NB4 (cell line): ENCODE results near the gene CIPC.

ENCODE experiments used
- DNase-seq: peaks from one replicate; pipeline ENCODE4 v3.0.0; 2010; ENCODE audit warnings: low read depth
- H3K4me3 ChIP-seq: one replicate; pipeline ENCODE4 v1.5.1; 2011; ENCODE audit warnings: mild to moderate bottlenecking, low read depth, low read length, moderate library complexity
- MAX ChIP-seq: IDR thresholded peaks from 2 replicates; pipeline ENCODE4 v1.6.1; 2011; ENCODE audit warnings: low read depth, low read length
- MYC ChIP-seq: IDR thresholded peaks from 2 replicates; pipeline ENCODE4 v1.6.1; 2011; ENCODE audit warnings: low read depth, low read length
- POLR2A ChIP-seq: IDR thresholded peaks from 2 replicates; pipeline ENCODE4 v1.6.1; 2011; ENCODE audit warnings: mild to moderate bottlenecking; ENCODE audit not compliant: insufficient read length; ENCODE audit errors: extremely low read depth
- TF ChIP-seq, protein P1 (sequence below): IDR thresholded peaks from one replicate; pipeline ENCODE4 v1.5.1; 2012; ENCODE audit warnings: low read depth, low read length

The CIPC gene

DNA sequence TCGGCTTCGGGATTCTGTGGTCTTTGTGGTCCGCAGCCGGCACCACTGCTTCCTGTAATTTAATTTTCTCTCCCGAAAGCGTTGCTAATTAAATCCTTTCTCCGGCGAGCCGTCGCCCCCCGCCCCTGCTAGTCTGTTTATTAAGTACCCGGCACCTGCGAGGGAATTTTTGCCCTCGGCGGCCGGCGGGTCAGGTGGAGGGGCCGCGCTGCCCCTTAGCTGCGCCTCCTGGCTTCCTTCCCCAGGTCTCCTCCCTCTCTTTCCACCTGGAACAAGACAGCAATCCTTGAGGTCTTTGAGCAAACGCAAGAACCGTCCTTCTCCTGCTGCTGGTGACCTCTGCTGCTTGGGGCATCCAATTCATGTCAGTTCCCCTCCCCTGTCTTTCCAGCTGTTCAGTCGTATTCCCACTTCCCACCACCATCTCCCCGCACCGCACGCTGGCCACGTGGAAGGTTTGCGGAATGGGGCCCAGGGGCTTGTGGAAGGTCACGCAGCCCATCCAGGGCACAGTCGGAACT, 27.3 kb downstream of the CIPC start:
- DNase-seq: no peak
- no peak overlapping the region for H3K4me3 ChIP-seq
- TF ChIP-seq MYC (no peak), POLR2A (no peak)
- TF ChIP-seq, protein P1, sequence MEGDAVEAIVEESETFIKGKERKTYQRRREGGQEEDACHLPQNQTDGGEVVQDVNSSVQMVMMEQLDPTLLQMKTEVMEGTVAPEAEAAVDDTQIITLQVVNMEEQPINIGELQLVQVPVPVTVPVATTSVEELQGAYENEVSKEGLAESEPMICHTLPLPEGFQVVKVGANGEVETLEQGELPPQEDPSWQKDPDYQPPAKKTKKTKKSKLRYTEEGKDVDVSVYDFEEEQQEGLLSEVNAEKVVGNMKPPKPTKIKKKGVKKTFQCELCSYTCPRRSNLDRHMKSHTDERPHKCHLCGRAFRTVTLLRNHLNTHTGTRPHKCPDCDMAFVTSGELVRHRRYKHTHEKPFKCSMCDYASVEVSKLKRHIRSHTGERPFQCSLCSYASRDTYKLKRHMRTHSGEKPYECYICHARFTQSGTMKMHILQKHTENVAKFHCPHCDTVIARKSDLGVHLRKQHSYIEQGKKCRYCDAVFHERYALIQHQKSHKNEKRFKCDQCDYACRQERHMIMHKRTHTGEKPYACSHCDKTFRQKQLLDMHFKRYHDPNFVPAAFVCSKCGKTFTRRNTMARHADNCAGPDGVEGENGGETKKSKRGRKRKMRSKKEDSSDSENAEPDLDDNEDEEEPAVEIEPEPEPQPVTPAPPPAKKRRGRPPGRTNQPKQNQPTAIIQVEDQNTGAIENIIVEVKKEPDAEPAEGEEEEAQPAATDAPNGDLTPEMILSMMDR: no peak

- TF ChIP-seq, protein P1: no peak
- no peak for TF ChIP-seq MYC
- TF ChIP-seq POLR2A: no peak
- no peak overlapping the region for H3K4me3 ChIP-seq
Observed at GRCh38 chr14:77125823-77126325, 27.8 kb downstream of the CIPC start.

DNA sequence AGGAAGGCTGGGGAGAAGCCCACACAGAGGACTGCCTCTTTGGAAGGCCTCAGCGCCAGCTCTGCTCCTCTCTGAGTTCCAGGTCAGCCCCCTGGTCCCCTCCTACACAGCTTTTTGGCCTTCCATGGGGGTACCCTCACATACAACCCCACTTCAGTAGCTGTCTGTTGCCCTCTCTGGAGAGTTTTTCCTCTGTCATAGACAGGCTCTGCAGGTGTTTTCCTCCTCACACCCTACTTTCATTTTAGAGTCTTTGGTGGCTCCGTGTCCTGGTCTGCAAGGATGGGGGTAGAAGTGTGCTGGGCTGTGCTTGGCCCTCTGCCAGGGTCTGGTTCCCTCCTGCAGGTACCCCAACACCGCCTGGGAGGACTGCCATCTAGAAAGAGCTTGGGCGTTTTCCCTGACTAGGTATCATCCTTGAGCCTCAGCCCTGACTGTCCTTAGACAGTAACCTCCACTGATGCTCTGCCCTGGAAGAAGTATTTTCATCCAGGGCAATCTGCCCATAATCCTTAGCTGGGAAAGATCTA, 28.5 kb downstream of the CIPC start:
- TF ChIP-seq, protein P1: no peak
- TF ChIP-seq MAX: no peak
- DNase-seq: no peak
- H3K4me3 ChIP-seq: no peak overlapping the region

More at GRCh38 chr14:77125823-77126325, 27.8 kb downstream of the CIPC start:
- DNase-seq: no peak

GRCh38 chr14:77128414-77128891, 30.4 kb downstream of the CIPC start:
- H3K4me3 ChIP-seq: no peak overlapping the region
- DNase-seq: no peak
- TF ChIP-seq MYC (no peak), POLR2A (no peak), MAX (no peak)
- TF ChIP-seq, protein P1: no peak

DNA sequence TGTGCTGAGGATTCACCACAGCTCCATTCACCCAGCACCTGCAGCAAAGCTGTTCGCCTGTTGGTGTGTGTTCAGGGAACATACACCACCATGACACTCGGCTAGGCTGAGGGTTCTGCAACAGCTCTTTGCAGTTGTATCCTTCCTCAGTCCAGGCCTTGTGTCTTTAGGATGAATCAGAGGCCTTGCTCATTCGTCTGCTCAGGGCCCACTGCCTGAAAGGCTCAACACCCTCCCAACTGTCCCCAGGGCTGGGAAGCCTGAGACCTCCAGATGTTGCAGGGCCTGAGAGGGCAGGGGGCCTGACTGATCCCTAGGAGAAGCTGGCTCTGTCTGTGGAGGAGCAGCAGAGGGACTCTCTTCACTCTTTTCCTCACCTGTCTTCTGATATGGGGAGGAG, 32.3 kb downstream of the CIPC start:
- no peak overlapping the region for H3K4me3 ChIP-seq
- TF ChIP-seq, protein P1: no peak
- no peak for TF ChIP-seq MYC
- TF ChIP-seq MAX: no peak
- no peak for TF ChIP-seq POLR2A
- no peak for DNase-seq

GRCh38 chr14:77131206-77131605, 33.1 kb downstream of the CIPC start:
- H3K4me3 ChIP-seq: no peak overlapping the region
- TF ChIP-seq MYC (no peak), MAX (no peak), POLR2A (no peak)
- TF ChIP-seq, protein P1: no peak
- DNase-seq: no peak
